ENCODE measurements around the gene RPL7L1.

Gene RPL7L1

GRCh38 chr6:42933205-42933604 lies 53.8 kb downstream of the RPL7L1 start:
- DNase-seq (ENCODE audit: low read depth) = no peak

- no peak for DNase-seq (ENCODE audit: low read depth)
Observed at GRCh38 chr6:42935322-42935721, 55.9 kb downstream of the RPL7L1 start.

- DNase-seq (ENCODE audit: low read depth) = no peak
Observed at GRCh38 chr6:42936398-42936797, 57.0 kb downstream of the RPL7L1 start.

GRCh38 chr6:42937548-42938427 lies 58.4 kb downstream of the RPL7L1 start:
- DNase-seq (ENCODE audit: low read depth) = no peak

- no peak for DNase-seq (ENCODE audit: low read depth)
Observed at GRCh38 chr6:42938428-42938796, 59.0 kb downstream of the RPL7L1 start.

- no peak for DNase-seq (ENCODE audit: low read depth)
Observed at GRCh38 chr6:42938987-42939809, 59.8 kb downstream of the RPL7L1 start.
